CD4-positive, alpha-beta T cell treated with Interleukin-2 at 100 ng/mL for 4 hours (primary cell): ENCODE results near the gene HOXD4.

Source experiments
- DNase-seq: peaks from one replicate; pipeline ENCODE4 v3.0.0-alpha.2; 2020; ENCODE audit warnings: low spot score

The HOXD4 gene

GRCh38 chr2:176170602-176171305 lies 19.4 kb downstream of the HOXD4 start:
- DNase-seq = no peak

- no peak for DNase-seq
These were observed 20.1 kb downstream of the HOXD4 start for GRCh38 chr2:176171351-176172006.

DNA sequence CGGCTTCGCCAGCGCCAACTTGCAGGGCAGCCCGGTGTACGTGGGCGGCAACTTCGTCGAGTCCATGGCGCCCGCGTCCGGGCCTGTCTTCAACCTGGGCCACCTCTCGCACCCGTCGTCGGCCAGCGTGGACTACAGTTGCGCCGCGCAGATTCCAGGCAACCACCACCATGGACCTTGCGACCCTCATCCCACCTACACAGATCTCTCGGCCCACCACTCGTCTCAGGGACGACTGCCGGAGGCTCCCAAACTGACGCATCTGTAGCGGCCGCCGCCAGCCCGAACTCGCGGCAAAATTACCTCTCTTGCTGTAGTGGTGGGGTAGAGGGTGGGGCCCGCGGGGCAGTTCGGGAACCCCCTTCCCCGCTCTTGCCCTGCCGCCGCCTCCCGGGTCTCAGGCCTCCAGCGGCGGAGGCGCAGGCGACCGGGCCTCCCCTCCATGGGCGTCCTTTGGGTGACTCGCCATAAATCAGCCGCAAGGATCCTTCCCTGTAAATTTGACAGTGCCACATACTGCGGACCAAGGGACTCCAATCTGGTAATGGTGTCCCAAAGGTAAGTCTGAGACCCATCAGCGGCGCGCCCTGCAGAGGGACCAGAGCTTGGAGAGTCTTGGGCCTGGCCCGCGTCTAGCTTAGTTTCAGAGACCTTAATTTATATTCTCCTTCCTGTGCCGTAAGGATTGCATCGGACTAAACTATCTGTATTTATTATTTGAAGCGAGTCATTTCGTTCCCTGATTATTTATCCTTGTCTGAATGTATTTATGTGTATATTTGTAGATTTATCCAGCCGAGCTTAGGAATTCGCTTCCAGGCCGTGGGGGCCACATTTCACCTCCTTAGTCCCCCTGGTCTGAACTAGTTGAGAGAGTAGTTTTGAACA lies 20.9 kb downstream of the HOXD4 start:
- no peak for DNase-seq

GRCh38 chr2:176172895-176173566 lies 21.7 kb downstream of the HOXD4 start:
- DNase-seq = no peak

DNA sequence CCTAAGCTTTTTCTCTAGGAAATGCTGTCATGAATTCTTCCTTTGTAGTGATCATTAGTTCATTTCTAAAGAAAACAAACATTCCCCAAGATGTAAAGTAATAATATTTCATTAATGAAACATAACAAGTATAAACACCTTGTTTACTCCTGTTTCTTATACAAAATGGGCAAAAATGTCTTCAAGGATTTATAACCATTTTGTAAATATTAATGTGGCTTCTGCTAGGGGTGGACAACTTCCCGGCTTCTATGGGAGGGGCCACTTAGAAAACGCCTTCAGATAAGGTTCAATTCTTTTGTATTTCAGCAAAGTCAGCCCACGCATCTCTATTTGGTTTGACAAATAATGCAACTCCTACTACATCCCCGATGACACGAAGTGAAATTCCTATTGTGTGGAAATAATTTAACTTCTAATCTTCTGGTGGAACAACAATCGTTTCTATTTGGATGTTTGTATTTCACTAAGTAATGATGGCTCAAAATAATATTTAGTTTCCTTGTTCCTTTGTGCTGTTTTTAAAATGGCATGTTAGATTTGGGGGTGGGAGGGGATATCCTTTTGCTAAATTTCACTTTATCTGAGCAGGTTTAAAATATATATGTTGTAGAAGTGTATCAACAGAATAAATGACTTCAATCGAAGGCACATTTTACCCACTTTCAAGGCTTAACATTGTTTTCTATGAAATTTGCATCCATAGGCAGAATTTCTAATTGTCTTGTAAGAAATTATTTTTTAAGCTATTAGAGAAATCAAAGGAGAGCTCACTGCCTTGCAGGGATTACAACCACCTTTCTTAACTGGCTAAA lies 22.4 kb downstream of the HOXD4 start:
- no peak for DNase-seq

DNA sequence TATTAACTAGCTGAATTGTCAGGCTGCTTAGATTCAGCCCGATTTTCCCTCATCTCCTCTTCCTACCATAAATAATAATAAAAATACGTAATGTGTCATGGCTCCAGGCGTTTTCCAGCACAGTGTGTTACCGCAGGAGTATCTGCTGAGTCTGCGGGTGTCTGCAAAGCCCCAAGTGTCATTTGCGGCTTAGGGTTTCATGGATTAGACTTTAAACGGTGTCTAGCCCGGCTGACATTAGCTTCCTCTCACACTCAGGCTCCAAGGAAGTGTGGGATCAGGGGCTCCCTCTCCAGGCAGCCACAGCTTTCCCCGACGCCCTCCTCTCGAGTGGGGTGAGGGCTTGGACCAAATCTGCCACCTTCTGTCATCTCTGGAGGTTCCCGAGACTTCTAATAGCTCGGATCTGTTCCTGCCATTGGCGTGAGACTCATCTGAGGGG lies 23.1 kb downstream of the HOXD4 start:
- DNase-seq = no peak

DNA sequence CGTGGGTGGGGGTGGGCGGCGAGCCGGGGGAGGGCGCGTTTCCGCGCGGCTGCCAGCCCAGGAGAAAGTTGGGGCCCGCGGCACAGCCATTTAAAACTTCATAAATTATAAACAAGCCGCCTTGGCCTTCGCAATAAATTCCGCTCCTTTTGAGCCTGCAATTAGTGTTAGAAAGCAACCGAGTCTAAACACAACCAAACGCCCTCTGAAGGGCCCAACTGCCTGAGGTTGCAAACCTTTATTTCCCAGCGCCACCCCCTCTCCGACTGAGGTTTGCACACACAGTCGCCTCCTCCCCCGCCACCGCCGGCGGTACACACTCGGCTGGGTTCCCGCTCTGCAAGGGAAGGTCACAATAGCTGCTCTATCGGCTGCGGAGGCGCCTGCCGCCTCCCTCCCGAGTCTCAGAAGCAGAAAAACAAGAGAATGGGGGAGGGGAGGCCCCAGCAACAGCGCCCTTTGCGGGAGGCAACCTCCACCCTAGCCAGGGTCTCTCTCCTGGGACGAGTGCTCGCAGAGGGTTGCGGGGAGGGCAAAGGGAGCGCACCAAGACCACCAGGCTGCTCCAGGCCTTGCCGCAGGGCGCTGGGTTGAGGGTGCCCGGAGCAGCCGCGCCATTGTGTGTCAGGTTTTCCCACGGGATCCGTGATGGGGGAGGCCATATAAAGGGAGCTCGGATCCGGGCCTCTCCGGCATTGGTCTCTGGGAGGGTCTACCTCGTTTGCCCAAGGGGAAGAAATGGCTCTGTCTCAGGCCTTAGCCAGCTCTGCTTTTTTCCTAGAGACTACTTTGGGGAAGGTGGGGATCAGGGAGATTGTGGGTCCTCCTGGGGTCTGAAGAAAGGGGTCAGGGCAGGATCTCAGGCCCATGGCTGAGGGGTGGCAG lies 23.7 kb downstream of the HOXD4 start:
- DNase-seq = no peak

DNA sequence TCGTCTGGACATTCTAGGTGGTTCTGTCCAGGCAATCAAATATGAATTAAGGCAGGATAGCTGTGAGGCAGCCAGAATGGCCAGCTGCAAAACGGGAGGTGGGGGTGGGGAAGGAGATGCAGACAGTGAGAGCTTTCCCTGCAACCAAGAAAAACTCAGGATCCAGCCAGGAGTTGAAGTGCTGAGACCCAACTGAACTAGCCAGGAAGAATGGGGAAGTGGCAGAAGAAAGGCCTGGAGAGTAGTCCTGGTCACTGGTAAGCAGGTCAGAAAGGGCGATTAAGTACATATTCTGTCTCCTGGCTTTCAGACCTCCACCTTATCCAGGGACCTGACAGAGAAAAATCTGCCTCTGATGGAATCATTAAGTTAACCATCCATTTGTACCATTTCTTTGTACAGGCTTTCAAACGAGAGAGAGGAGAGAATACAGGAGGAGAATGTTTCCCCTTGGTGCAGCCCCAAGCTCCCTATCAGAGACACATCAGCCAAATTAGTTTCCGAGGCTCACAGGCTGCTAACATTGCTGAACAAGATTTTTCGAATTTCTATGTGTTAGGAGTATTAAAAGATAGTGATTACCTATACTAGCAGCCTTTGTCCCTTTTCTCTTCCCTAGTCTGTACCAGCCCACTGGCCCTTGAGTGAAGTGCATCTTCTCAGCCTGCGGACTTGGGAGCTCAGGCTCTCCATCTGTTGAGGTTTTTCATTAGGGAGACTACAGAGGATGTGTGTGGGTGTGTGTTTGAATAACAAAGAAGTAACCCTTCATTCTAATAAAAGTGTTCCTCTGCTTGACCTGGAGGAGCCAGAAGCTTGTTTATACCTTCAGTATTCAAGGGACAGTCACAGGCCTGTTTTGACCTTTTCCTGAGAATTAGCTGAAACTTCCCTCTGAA lies 24.6 kb downstream of the HOXD4 start:
- DNase-seq = no peak

DNA sequence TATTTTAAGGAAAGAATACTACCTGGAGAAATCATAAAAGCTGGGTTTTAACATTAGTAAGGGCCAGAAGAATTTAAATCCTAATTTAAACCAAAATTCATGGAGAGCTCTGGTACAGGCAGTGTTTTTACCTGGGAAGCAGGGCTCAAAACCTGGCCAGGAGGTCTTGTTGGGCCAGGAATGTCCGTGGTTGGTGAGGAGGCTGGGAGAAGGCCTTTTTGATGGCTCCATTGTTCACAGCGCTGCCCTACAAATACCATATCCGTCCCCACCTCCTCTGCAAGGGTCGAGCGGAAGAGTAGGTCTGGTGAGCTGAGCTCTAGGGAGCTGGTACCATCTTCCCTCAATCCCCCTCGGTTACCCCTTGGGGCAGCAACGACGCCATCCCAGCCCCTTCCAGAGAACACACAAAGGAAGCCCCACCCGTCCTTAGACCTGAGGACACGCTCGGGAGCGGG lies 26.3 kb downstream of the HOXD4 start:
- DNase-seq = no peak

DNA sequence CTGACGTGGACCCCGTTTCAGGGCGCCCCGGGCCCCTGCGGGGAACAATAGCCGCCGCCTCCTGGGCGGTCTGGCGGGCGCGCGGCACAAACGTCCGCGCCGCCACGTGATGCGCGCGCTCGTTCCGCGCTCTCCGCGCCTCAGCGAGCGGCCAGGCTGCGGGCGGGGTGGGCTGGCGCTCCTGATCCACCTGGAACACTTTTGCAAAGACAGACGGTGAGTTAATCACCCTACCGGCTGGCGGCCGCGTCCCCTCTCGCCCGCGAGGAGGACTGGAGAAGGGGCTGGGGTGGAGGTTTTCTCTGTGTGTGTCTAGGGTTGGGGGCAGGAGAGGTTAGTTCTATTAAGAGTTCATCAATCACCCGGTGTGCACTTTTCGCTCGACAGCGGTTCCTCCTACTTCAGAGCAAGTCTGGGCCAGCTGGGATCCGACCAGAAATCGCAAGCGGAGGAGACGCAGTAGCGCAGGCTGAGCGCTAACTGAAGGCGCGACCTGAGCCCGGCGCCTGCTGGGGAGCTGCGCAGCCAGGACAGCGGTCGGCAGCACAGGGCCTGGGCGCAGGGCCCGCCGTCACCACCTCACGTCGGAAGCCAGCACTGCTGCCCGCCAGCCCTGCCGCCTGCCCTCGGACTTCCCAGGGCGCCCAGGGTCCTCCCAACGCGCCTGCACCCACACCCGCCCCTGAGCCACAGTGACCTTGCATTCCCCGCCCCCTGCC lies 26.8 kb downstream of the HOXD4 start:
- no peak for DNase-seq

DNA sequence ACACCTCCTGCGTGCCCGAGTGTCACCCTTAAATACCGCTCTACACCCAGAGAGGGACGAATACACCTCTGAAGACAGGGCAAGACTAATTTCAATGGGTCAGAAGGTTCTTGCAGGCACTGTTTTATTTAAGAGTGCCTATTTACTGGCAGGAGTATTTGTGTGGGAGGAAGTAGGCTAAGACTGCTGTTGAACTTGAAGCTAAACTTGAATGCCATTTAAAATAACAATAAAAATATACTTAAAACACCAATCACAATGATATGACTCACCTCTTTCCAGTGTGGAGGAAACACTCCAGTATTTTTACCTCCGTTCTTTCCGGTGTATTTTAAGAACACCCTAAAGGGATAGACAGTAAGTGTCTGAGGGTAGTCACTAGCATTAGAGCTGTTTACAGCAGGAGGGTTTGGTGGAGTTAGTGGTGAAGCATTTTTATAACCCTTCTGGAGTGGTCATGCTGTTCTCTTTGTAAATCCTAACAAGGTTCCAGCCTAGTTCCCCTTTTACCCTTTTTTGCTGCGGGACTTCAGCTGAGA lies 27.5 kb downstream of the HOXD4 start:
- DNase-seq = no peak

DNA sequence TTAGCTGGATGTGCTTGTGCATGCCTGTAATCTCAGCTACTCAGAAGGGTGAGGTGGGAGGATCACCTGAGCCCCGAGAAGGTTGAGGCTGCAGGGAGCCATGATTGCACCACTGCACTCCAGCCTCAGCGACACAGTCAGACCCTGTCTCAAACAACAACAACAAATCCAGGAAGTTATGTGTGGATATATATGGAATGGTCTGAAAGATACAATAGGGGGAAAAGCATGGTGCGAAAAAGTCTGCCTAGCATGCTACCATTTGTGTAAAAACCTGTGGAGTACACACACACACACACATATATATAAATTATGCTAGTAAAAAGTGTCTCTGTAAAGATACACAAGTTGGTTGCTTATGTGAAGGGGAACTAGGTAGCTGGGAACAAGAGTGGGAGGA lies 30.2 kb downstream of the HOXD4 start:
- no peak for DNase-seq

DNA sequence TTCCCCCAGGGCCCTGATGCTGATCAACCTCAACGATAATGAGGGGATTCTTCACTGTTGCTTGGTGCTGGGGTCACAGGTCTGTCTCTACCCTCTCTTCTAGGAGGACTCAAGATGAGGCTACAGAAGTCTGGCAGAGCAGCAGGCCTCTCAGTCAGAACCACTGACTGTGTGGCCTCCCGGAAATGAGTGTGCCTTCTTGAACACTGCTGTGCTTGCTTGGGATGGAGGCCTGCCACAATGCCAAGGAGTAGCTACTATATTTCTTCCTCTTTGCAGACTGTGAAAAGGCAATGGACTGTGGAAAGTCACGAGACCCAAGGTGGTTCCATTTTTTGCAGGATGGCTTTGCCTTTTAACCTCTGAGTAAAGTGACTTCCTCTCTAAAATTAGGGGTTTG lies 31.3 kb downstream of the HOXD4 start:
- no peak for DNase-seq

DNA sequence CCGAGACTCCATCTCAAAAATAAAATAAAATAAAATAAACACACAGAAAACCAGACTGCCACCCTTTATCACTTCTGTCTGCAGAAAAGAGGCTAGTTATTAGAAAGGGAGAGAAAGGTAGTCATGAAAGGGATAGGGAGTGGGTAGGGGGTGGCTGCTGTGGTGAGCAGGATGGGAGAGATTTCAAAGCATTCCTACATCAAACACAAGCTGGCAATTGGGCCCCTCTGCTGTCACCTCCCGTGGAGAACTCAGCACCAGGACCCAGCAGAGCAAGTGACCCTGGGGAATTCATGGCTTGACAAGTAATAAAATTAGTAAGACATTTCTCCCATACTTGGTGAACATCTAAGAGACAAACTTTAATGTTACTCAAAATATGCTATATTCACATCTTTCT lies 33.4 kb downstream of the HOXD4 start:
- no peak for DNase-seq

- no peak for DNase-seq
These were observed 34.7 kb downstream of the HOXD4 start for GRCh38 chr2:176186024-176186423.

- DNase-seq = no peak
These were observed 36.0 kb downstream of the HOXD4 start for GRCh38 chr2:176187200-176187898.

DNA sequence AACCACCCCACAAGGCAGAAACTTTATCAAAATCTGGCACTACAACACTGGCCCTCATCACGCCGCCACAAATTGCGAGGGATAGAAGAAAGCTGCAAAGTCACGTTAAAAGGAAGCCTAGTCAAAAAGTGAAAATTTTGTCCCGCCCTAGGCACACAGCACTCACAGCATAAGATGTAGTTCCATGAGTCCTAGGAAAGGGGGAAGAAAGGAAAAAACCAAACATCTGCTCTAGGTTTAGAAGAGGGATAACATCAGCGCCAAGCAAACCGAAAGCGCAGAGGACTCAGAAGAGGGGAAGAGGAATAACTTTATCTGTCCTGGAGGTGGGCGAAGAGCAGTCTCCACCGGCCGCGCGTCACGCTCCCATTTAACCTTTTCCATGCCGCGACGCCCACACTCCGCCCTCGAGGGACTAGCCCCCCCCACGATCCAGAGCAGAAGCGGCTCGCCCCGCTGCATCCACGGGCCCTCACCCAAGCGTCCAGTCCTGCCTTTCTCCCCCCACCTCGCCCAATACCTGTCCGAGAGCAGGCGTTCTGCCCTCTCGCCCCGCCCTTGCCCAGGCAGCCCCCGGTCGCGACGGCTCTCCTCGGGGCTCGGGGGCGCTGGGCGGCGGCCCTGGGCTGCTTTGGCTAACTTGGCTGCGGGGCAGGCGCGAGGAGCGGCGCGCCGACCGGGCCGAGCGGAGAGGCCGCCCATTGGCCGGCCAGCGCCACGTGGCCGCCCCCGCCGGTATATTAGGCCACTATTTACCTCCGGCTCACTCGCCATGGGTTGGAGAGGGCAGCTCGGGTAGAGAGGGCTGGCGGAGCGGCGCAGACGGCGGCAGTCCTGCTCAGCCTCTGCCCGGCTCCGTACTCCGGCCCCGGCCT lies 36.8 kb downstream of the HOXD4 start, which contains the start of gene HOXD1:
Gene HOXD1 (plus strand): TSS at position 770 of the 875 bp plus-strand sequence. CDS start 134 bp downstream, outside the sequence.
- DNase-seq = no peak
